CD8-positive, alpha-beta memory T cell (primary cell): ENCODE data around the gene FAM78B. TPM values are rescaled to one million over a fixed set of nuclear protein-coding genes. Genes with fewer than 3 reads are reported as not detected.

Experiments
- CTCF ChIA-PET: fragments of 350-600 bp; sonication (Branson Sonifier 250); formaldehyde crosslinking; loops from one replicate; lab custom pipeline; 2021; ENCODE audit warnings: antibody characterized with exemption; lab: Charles Lee
- POLR2A ChIA-PET: fragments of 350-600 bp; sonication (Branson Sonifier 250); formaldehyde crosslinking; loops from one replicate; lab custom pipeline; 2021; ENCODE audit warnings: antibody characterized with exemption; lab: Charles Lee
- DNase-seq, 5 donors: peaks; one replicate each; pipeline versions ENCODE4 v3.0.0 to v3.0.0-alpha.2; 2020 to 2022; ENCODE audit warnings: mixed read lengths in 1 of 5
- H3K27ac ChIP-seq: one replicate; pipeline ENCODE4 v1.7.0; 2013; ENCODE audit warnings: low read depth, mild to moderate bottlenecking, low read length, moderate library complexity
- H3K27me3 ChIP-seq: 2 replicates; pipeline ENCODE4 v1.7.0; 2013; ENCODE audit warnings: low read length, mild to moderate bottlenecking; ENCODE audit not compliant: insufficient read depth, poor library complexity, severe bottlenecking
- H3K36me3 ChIP-seq: 2 replicates; pipeline ENCODE4 v1.7.0; 2013; ENCODE audit warnings: mild to moderate bottlenecking, low read length, moderate library complexity; ENCODE audit not compliant: insufficient read depth
- H3K4me1 ChIP-seq: 2 replicates; pipeline ENCODE4 v1.7.0; 2013; ENCODE audit warnings: mild to moderate bottlenecking, low read length, moderate library complexity; ENCODE audit not compliant: insufficient read depth
- H3K4me3 ChIP-seq: 2 replicates; pipeline ENCODE4 v1.7.0; 2013; ENCODE audit warnings: mild to moderate bottlenecking, low read length
- H3K9me3 ChIP-seq: 2 replicates; pipeline ENCODE4 v1.7.0; 2013; ENCODE audit warnings: mild to moderate bottlenecking, low read length
- H3K27ac Mint-ChIP-seq, 8 donors: one replicate each; pipeline ENCODE4 v1.8.0; 2020 to 2021; ENCODE audit warnings: mixed read lengths in 8 of 8, mild to moderate bottlenecking in 6 of 8, inconsistent platforms in 3 of 8, moderate library complexity in 3 of 8
- H3K27me3 Mint-ChIP-seq, 2 donors: one replicate each; pipeline ENCODE4 v1.8.0; 2020 to 2021; ENCODE audit warnings: mixed read lengths in 2 of 2, mild to moderate bottlenecking in 1 of 2, moderate library complexity in 1 of 2
- H3K36me3 Mint-ChIP-seq, 3 donors: one replicate each; pipeline ENCODE4 v1.8.0; 2020 to 2021; ENCODE audit warnings: mixed read lengths in 3 of 3, inconsistent platforms in 1 of 3, mild to moderate bottlenecking in 1 of 3
- H3K4me1 Mint-ChIP-seq, 3 donors: one replicate each; pipeline ENCODE4 v1.8.0; 2020 to 2021; ENCODE audit warnings: mixed read lengths in 3 of 3, inconsistent platforms in 1 of 3, mild to moderate bottlenecking in 1 of 3
- H3K4me3 Mint-ChIP-seq, 7 donors: one replicate each; pipeline ENCODE4 v1.8.0; 2020 to 2021; ENCODE audit warnings: mixed read lengths in 7 of 7, mild to moderate bottlenecking in 6 of 7, moderate library complexity in 4 of 7, inconsistent platforms in 2 of 7
- H3K9me3 Mint-ChIP-seq, 5 donors: one replicate each; pipeline ENCODE4 v1.8.0; 2020 to 2022; ENCODE audit warnings: mixed read lengths in 5 of 5, mild to moderate bottlenecking in 3 of 5, moderate library complexity in 2 of 5, inconsistent platforms in 1 of 5
- polyA plus RNA-seq: library from polyadenylated mRNA; unstranded; fragments of 300-500 nt; fragmentation: Illumina TruSeq; gene quantifications from one replicate; pipeline ENCODE4 v1.2.3, GENCODE V29; 2021
- total RNA-seq, 2 experiments: library from RNA; stranded (reverse); gene quantifications; one replicate each; pipeline ENCODE4 v1.2.3, GENCODE V29; 2021

FAM78B gene
- total and polyA plus RNA-seq, 3 experiments from 2014 or later, result 0.22 to 0.26 TPM; not detected in 1

DNA sequence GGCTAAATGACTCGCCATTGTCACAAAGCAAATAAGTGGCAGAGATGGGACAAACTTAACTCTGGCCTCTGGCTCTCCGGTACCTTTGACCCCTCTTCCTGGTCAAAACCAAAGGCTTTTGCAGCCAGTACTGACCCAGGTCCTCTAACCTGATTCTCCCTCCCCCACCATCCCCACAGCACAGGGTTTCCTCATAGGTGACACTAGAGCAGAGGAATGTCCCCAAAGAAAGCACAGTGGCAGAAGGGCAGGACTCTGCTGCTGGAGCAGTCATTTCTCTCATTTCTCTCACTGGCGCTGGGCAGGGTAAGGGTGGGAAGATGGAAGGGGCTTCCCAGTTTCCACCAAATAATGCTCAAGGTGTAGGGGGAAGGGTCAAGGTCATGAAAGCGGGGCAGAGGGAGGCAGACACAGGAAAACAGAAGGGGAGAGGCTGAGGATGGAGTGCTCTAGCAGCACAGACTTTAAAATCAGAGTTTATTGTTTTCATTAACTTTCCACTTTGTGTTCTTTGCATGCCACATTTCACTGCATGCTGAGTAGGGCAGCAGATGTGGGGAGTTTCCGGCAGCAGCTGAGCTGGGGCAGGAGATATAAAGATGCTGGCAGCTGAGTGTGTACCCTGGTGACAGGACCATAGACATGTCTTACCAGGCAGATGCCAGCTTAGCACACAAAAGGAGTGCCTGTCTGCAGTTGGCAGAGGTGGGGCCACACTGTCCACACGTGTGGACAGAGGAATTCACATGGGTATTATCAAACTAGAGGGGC, 80.5 kb downstream of the FAM78B start:
- CTCF ChIA-PET, result no interaction called here

GRCh38 chr1:166084613-166085012, 82.2 kb downstream of the FAM78B start:
- H3K27ac Mint-ChIP-seq, result no peak overlapping the region
- no peak for DNase-seq

More for the DNA sequence above, 80.5 kb downstream of the FAM78B start:
- peaks cover 0 to 14% (median 0%) of the 10 kb centered on the region in 3 donors for H3K4me1 Mint-ChIP-seq
- H3K27me3 Mint-ChIP-seq, result peaks cover 5 to 8% of the 10 kb centered on the region in 2 donors
- peak overlapping the region in 1 of 8 donors; percentile 51 for H3K27ac Mint-ChIP-seq
- DNase-seq, result no peak
- no peak overlapping the region for H3K4me3 ChIP-seq
- H3K4me1 ChIP-seq, result no peaks in the 10 kb centered on the region
- no peaks in the 10 kb centered on the region for H3K36me3 ChIP-seq
- no peak overlapping the region for H3K27ac ChIP-seq
- no peak overlapping the region for H3K4me3 Mint-ChIP-seq
- H3K9me3 ChIP-seq, result no peaks in the 10 kb centered on the region
- peaks cover 0 to 3% (median 0%) of the 10 kb centered on the region in 5 donors for H3K9me3 Mint-ChIP-seq
- POLR2A ChIA-PET, result no interaction called here
- peaks cover 0 to 1% (median 0%) of the 10 kb centered on the region in 3 donors for H3K36me3 Mint-ChIP-seq
- no peaks in the 10 kb centered on the region for H3K27me3 ChIP-seq

DNA sequence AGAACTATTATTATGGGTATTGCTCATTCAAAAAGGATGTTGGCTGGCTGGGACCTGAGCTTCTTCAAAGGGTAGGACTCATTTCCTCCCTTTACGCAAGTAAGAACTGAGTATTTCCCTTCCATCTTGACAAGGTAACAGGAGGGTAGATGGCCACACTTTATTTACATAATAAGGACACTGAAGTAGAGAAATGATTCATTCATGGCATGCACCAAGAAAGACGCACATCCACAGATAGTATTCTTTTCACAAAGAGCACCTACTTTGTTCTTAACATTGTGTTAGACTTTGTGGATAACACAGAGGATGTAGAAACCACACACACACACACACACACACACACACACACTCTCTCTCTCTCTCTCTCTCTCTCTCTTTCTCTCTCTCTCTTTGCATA, 82.9 kb downstream of the FAM78B start:
- Mint-ChIP-seq H3K27ac (no peak overlapping the region), H3K4me1 (peaks cover 0 to 24% (median 0%) of the 10 kb centered on the region in 3 donors), H3K27me3 (peaks cover under 1 to 7% of the 10 kb centered on the region in 2 donors), H3K4me3 (peak overlapping the region in 1 of 7 donors; percentile 44), H3K9me3 (peaks cover 0 to 2% (median 0%) of the 10 kb centered on the region in 5 donors), H3K36me3 (no peaks in the 10 kb centered on the region)
- H3K27me3 ChIP-seq, result no peaks in the 10 kb centered on the region
- ChIA-PET CTCF (no interaction called here), POLR2A (no interaction called here)
- no peak overlapping the region for H3K4me3 ChIP-seq
- H3K4me1 ChIP-seq, result no peaks in the 10 kb centered on the region
- no peak for DNase-seq
- no peak overlapping the region for H3K27ac ChIP-seq
- H3K36me3 ChIP-seq, result no peaks in the 10 kb centered on the region
- H3K9me3 ChIP-seq, result no peaks in the 10 kb centered on the region

More at GRCh38 chr1:166084613-166085012, 82.2 kb downstream of the FAM78B start:
- Histone ChIP-seq H3K36me3 (no peaks in the 10 kb centered on the region), H3K4me3 (no peak overlapping the region), H3K4me1 (no peaks in the 10 kb centered on the region), H3K9me3 (no peaks in the 10 kb centered on the region), H3K27ac (no peak overlapping the region), H3K27me3 (no peaks in the 10 kb centered on the region)
- ChIA-PET CTCF (no interaction called here), POLR2A (no interaction called here)
- H3K9me3 Mint-ChIP-seq, result peaks cover 0 to 3% (median 0%) of the 10 kb centered on the region in 5 donors
- H3K4me1 Mint-ChIP-seq, result peaks cover 0 to 24% (median 0%) of the 10 kb centered on the region in 3 donors
- H3K36me3 Mint-ChIP-seq, result no peaks in the 10 kb centered on the region
- H3K27me3 Mint-ChIP-seq, result peaks cover 5% of the 10 kb centered on the region in 2 donors
- no peak overlapping the region for H3K4me3 Mint-ChIP-seq

- Mint-ChIP-seq H3K4me3 (no peak overlapping the region), H3K27me3 (peaks cover 0 to 7% of the 10 kb centered on the region in 2 donors), H3K27ac (no peak overlapping the region), H3K9me3 (no peaks in the 10 kb centered on the region), H3K36me3 (no peaks in the 10 kb centered on the region), H3K4me1 (peaks cover 0 to 24% (median 0%) of the 10 kb centered on the region in 3 donors)
- no peaks in the 10 kb centered on the region for H3K36me3 ChIP-seq
- POLR2A ChIA-PET, result no interaction called here
- H3K4me3 ChIP-seq, result no peak overlapping the region
- no peak overlapping the region for H3K27ac ChIP-seq
- no peaks in the 10 kb centered on the region for H3K27me3 ChIP-seq
- H3K4me1 ChIP-seq, result no peaks in the 10 kb centered on the region
- CTCF ChIA-PET, result no interaction called here
- no peaks in the 10 kb centered on the region for H3K9me3 ChIP-seq
- DNase-seq, result no peak
These were observed 84.2 kb downstream of the FAM78B start for GRCh38 chr1:166082601-166083000.

DNA sequence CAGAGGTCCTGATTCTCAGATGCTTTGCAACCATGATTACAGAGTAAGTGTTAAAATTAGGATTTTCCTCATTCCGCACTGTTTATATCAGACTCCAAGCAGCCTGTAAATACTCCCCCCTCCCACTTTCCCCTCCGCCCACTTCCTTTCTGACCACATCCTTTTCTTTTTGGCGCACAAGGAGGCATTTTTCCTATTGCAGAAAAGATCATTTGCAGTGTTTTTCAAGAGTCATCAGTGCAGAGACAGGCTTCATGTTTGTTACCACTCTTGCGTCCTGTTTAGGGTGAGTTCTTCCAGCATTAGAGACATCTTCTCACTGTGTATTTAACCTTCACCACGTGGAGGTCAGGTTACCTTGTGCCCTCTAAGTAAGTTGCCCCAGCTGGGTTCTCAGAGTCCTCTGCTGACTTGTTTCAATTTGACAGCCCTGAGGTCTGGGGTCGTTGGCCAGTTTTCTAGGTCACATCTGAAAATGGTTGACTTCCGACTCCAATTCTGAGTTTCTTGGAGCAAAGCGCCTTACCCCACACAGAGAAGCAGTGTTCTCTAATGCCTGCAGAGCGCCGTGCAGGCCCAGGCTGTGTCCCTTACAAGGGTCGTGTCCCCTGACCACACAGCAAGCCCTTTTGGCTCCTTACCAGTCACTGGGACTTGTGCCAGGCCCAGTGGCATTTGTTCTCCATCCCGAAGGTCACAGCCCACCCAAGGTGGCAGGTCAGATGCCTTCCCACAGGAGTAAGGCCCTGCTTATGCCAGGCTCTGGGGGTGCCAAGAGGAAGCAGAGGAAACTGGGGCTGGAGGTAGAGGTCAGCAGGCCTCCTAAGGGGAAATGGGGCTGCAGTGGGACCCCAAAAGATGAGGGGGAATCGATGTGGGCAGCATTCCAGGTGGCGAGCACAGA, 85.6 kb downstream of the FAM78B start:
- Histone ChIP-seq H3K4me3 (no peak overlapping the region), H3K9me3 (no peaks in the 10 kb centered on the region), H3K27me3 (no peaks in the 10 kb centered on the region), H3K4me1 (no peaks in the 10 kb centered on the region), H3K27ac (no peak overlapping the region), H3K36me3 (no peaks in the 10 kb centered on the region)
- Mint-ChIP-seq H3K36me3 (no peaks in the 10 kb centered on the region), H3K9me3 (no peaks in the 10 kb centered on the region), H3K4me1 (peaks cover 0 to 24% (median 0%) of the 10 kb centered on the region in 3 donors), H3K27me3 (peaks cover 0 to 7% of the 10 kb centered on the region in 2 donors), H3K4me3 (peak overlapping the region in 2 of 7 donors; percentile 6 to 12), H3K27ac (peak overlapping the region in 2 of 8 donors; percentile 44 to 48)
- POLR2A ChIA-PET, result no interaction called here
- DNase-seq, result no peak
- CTCF ChIA-PET, result no interaction called here

DNA sequence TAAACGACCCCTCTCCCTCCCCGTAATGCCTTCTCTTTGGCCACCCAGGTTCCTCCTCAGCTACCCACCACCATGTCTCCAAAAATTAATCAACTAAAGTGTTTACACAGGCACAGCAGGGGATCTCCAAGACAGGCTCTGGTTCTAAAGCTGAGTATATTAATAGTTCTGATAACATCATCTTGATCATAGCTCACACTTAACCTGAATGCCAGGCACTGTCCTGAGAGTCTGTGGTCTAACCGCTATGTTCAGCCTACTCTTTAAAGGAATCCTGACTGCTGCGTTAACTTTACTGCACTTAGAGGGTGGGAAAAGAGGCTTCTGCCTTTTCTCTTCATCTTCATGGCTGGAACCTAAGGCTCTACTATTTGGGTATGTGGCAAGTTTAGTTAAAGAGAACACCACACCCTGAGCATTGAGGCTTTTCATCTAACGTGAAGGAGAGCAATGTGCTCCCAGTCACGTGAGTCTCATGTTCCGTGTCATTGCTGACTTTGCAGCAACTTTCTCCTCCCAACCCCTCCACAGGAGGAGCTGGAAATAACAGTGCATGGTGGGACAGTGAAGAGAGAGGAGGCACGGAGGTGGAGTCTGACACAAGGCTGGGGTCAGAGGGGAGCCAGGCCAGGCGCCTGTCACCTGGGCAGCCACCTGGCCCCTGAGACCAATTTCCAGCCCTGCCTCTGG, 86.4 kb downstream of the FAM78B start:
- Histone ChIP-seq H3K27me3 (no peaks in the 10 kb centered on the region), H3K9me3 (no peaks in the 10 kb centered on the region), H3K27ac (no peak overlapping the region), H3K4me3 (no peak overlapping the region), H3K4me1 (no peaks in the 10 kb centered on the region), H3K36me3 (no peaks in the 10 kb centered on the region)
- no peaks in the 10 kb centered on the region for H3K36me3 Mint-ChIP-seq
- ChIA-PET CTCF (interaction anchor here (0.9 kb wide), 1 partner anchor 11 kb away, joined by 3 read pairs; no protein-coding TSS in a partner anchor), POLR2A (no interaction called here)
- peak overlapping the region in 1 of 7 donors; percentile 6 for H3K4me3 Mint-ChIP-seq
- DNase-seq, result no peak
- H3K27me3 Mint-ChIP-seq, result peaks cover 0 to 7% of the 10 kb centered on the region in 2 donors
- peaks cover 0 to 24% (median 0%) of the 10 kb centered on the region in 3 donors for H3K4me1 Mint-ChIP-seq
- no peaks in the 10 kb centered on the region for H3K9me3 Mint-ChIP-seq
- H3K27ac Mint-ChIP-seq, result no peak overlapping the region

- H3K9me3 Mint-ChIP-seq, result no peaks in the 10 kb centered on the region
- Histone ChIP-seq H3K9me3 (no peaks in the 10 kb centered on the region), H3K4me3 (no peak overlapping the region), H3K27me3 (no peaks in the 10 kb centered on the region), H3K27ac (no peak overlapping the region), H3K36me3 (no peaks in the 10 kb centered on the region), H3K4me1 (no peaks in the 10 kb centered on the region)
- no peaks in the 10 kb centered on the region for H3K36me3 Mint-ChIP-seq
- H3K27me3 Mint-ChIP-seq, result peaks cover 0 to 7% of the 10 kb centered on the region in 2 donors
- POLR2A ChIA-PET, result no interaction called here
- H3K27ac Mint-ChIP-seq, result no peak overlapping the region
- no peak for DNase-seq
- peaks cover 0 to 24% (median 0%) of the 10 kb centered on the region in 3 donors for H3K4me1 Mint-ChIP-seq
- CTCF ChIA-PET, result no interaction called here
- no peak overlapping the region for H3K4me3 Mint-ChIP-seq
These were observed 87.5 kb downstream of the FAM78B start for GRCh38 chr1:166079276-166079675.
